ENCODE results near the gene ADK. TPM values are rescaled to one million over a fixed set of nuclear protein-coding genes. Genes with fewer than 3 reads are reported as not detected.

ADK gene
- total RNA-seq, 1 experiment from 2014 or later: 26.8 TPM

DNA sequence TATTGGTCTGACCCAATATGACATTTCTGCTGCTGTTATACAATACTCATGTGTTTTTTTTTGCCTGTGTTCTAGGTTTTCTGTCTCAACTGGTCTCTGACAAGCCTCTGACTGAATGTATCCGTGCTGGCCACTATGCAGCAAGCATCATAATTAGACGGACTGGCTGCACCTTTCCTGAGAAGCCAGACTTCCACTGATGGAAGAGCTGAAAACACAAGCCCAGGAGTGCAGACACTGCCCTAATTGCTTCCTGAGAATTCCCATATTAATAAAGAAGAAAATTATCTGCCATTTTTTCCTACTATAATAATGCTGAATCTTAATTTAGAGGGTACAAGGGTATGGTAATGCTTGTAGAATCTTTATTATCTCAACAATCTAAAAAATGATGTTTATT, 557.2 kb downstream of the ADK start:
- no peaks in the 10 kb centered on the region for H3K27me3 Mint-ChIP-seq (ENCODE audit: low read depth)
- Histone ChIP-seq H4K5ac (ENCODE audit: insufficient read length, low read depth, low read length) (no peak overlapping the region), H3K4ac (ENCODE audit: low read depth, low read length) (no peak overlapping the region), H3T11ph (ENCODE audit: low read length) (no peak overlapping the region), H3K79me1 (ENCODE audit: insufficient read depth, low read depth, low read length, poor library complexity, severe bottlenecking) (no peaks in the 10 kb centered on the region), H2BK120ac (ENCODE audit: low read depth, low read length, poor library complexity, severe bottlenecking) (no peak overlapping the region), H3K27me3 (ENCODE audit: insufficient read depth, low read length) (no peaks in the 10 kb centered on the region), H4K91ac (ENCODE audit: insufficient read length, low read depth, low read length) (no peak overlapping the region), H3K27ac (ENCODE audit: insufficient read length, low read depth, low read length) (no peak overlapping the region), H2BK20ac (ENCODE audit: low read depth, low read length, poor library complexity, severe bottlenecking) (no peak overlapping the region), H2BK12ac (ENCODE audit: insufficient read length, low read depth, low read length) (no peak overlapping the region), H2BK5ac (ENCODE audit: insufficient read length, low read length) (no peak overlapping the region), H4K20me1 (ENCODE audit: control insufficient read depth, insufficient read depth, insufficient read length) (no peaks in the 10 kb centered on the region), H3K23ac (ENCODE audit: insufficient read length, low read depth, low read length) (no peak overlapping the region), H4K8ac (replicated peaks; ENCODE audit: insufficient read length, low read depth, low read length) (no peak overlapping the region), H3K9ac (ENCODE audit: extremely low read depth, insufficient read length, low read length) (no peak overlapping the region), H3K4me2 (ENCODE audit: insufficient read depth, insufficient read length, low read length) (no peak overlapping the region), H3K14ac (ENCODE audit: insufficient read depth, low read length) (no peak overlapping the region), H3K9me3 (ENCODE audit: control insufficient read depth, low read depth, low read length) (no peaks in the 10 kb centered on the region), H2AK5ac (ENCODE audit: insufficient read length, low read length) (no peak overlapping the region), H3K79me2 (ENCODE audit: insufficient read depth, low read length) (no peaks in the 10 kb centered on the region), H3K4me1 (ENCODE audit: insufficient read depth, low read length) (no peaks in the 10 kb centered on the region), H3K18ac (ENCODE audit: insufficient read length, low read depth, low read length) (no peak overlapping the region), H3K23me2 (ENCODE audit: insufficient read length, low read depth, low read length, poor library complexity, severe bottlenecking) (no peaks in the 10 kb centered on the region), H3K56ac (ENCODE audit: insufficient read length, low read depth, low read length) (no peak overlapping the region), H2BK15ac (ENCODE audit: low read depth, low read length) (no peak overlapping the region), H2AFZ (ENCODE audit: low read length) (no peak overlapping the region)
- peaks cover 0 to 3% of the 10 kb centered on the region in 2 experiments; a peak in 1 of 4 replicates for H3K4me1 Mint-ChIP-seq
- TF ChIP-seq, protein P1, sequence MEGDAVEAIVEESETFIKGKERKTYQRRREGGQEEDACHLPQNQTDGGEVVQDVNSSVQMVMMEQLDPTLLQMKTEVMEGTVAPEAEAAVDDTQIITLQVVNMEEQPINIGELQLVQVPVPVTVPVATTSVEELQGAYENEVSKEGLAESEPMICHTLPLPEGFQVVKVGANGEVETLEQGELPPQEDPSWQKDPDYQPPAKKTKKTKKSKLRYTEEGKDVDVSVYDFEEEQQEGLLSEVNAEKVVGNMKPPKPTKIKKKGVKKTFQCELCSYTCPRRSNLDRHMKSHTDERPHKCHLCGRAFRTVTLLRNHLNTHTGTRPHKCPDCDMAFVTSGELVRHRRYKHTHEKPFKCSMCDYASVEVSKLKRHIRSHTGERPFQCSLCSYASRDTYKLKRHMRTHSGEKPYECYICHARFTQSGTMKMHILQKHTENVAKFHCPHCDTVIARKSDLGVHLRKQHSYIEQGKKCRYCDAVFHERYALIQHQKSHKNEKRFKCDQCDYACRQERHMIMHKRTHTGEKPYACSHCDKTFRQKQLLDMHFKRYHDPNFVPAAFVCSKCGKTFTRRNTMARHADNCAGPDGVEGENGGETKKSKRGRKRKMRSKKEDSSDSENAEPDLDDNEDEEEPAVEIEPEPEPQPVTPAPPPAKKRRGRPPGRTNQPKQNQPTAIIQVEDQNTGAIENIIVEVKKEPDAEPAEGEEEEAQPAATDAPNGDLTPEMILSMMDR (conservative IDR thresholded peaks at IDR 0.05): no peak
- DNase-seq: no peak
- WGBS (ENCODE audit: extremely low coverage, insufficient read length, low lambda C conversion rate): no CpG with 5 or more reads among the region's 2 CpGs
- no peaks in the 10 kb centered on the region; a peak in 3 of 5 replicates for H3K9me3 Mint-ChIP-seq
- no peaks in the 10 kb centered on the region; a peak in 1 of 7 replicates for H3K36me3 Mint-ChIP-seq (ENCODE audit: insufficient read depth in 1 of 3, low read depth in 3 of 3)
- no peak overlapping the region; a peak in 1 of 7 replicates for H3K27ac Mint-ChIP-seq
- H3K4me3 Mint-ChIP-seq: no peak overlapping the region
